ENCODE results near the gene BANF1.

The BANF1 gene

GRCh38 chr11:66042227-66042995, 40.1 kb downstream of the BANF1 start:
- no peak for DNase-seq

DNA sequence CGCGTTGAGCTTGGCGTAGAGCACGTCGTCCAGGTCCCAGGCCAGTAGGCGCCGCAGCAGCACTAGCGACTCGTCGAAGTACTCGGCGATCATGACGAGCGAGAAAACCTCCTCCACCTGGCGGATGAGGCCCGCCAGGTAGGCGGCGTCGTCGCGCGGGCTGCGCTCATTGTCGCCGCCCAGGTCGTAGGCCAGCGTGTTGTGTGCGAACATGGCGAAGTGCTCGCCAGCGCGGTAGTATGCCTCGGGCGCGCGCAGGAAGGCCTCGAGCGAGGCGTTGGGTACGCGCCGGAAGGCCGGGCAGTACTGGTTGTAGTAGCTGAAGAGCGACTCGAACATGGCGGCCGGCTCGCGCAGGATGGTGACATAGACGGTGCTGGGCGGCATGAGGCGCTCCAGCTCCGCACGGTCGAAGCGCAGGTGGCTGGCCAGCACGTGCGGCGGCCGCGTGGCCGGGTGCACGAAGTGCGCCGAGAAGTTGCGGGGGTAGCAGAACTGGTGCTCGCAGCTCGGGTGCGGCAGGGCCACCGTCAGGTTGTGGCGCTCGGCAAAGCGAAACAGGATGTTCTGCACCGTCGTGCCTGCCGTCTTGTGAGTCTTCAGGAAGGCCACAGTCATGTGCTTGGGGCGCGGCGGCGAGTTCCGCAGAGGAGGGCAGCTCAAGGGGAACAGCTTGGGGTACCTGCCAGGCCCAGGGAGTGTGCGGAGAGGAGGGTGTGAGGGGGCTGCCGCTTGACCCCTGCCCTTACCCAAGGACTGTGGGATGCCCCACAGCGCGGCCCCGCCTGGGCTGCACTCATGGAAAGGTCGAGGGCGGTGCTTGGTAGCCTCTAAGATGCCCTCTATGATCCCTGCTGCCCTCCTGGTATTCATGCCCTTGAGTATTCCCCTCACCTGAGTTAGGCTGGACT, 40.9 kb downstream of the BANF1 start:
- DNase-seq: no peak

- no peak for DNase-seq
These were observed 42.5 kb downstream of the BANF1 start for GRCh38 chr11:66044757-66045156.

DNA sequence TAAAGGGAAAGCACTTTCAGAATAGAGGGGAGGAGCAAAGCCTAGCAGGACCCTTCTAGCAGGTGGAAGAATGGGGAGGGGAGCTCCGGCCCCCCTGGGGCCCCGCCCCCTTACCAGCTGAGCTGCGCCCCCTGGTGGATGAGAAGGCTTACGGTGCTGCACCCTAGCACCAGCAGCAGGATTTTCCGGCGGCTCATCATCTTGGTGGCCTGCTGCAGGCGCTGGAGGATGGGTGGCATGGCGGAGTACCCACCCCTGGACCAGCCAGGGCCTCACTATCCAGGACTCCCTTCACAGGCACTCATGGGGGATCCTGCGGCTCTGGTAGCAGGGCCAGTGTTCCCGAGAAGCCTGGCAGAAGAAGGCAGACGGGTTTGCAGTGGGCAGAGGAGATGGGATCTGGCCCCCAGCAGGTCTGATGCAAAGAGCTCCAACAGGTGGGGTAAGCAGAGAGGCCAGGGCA, 42.9 kb downstream of the BANF1 start:
- DNase-seq: peak; percentile 51

DNA sequence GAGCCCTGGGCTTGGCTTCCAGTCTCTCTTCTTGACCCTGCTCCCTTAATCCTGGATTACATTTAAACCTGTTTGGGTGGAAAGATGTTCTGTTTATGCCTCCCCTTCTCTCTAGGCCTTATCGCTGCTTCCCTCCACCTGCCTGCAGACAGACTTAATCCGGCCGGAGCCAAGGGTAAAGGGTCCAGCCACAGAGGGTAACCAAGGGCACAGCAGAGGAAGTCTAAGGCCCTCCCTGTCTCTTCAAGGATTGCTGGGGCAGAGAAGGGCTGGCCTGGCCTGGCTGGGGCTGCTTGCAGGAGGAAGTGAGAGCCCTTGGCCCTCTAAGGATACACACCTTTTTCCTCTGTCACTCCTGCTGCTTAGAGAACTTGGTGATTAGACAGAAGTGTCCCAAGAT, 44.6 kb downstream of the BANF1 start:
- DNase-seq: no peak

GRCh38 chr11:66047541-66048365, 45.5 kb downstream of the BANF1 start:
- no peak for DNase-seq

GRCh38 chr11:66048547-66049323, 46.4 kb downstream of the BANF1 start, which contains the start of gene GAL3ST3:
GAL3ST3 (minus strand) TSS chr11:66049161; CDS start chr11:66045415, 3,746 bp downstream.
- no peak for DNase-seq

GRCh38 chr11:66050581-66051231, 48.4 kb downstream of the BANF1 start:
- no peak for DNase-seq

DNA sequence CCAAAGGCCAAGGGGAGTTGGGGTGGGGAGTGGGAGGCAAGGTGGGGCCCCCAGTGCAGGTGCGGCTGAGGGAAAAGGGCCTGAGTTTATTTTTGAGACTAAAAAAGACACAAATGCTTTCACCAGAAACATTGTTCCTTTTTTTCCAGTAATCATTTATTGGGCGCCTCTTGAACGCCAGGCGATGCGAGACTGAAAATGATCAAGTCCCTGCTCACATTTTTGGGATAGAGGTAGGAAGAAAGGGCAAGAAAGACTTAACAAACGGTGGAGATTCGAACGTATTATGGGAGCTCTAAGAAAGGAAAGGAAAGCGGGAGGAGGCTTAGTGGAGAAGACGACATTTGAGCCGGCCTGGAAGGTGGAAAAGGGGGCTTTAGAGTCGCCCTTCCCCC, 49.1 kb downstream of the BANF1 start:
- no peak for DNase-seq

- peak; percentile 91 for DNase-seq
These were observed 49.7 kb downstream of the BANF1 start, which contains the start of gene SF3B2 for GRCh38 chr11:66051766-66052663. SF3B2 (plus strand) TSS chr11:66052364; CDS start chr11:66052385, 21 bp downstream.

GRCh38 chr11:66052664-66052982, 50.3 kb downstream of the BANF1 start:
- DNase-seq: no peak
